ENCODE results near the gene PYY.

- no peak for TF ChIP-seq CTCF (IDR thresholded peaks at IDR 0.05)
- TF ChIP-seq EP300 (IDR thresholded peaks at IDR 0.05), result no peak
Measured at GRCh38 chr17:43920500-43921095, 33.1 kb downstream of the PYY start.

Measured in tibial nerve (tissue), 4 donors.